HepG2 (cell line): ENCODE measurements around the gene SCAF11. TPM values are rescaled to one million over a fixed set of nuclear protein-coding genes. Genes with fewer than 3 reads are reported as not detected.
A peak's percentile ranks its signal among the peaks of the same experiment; 100 is the strongest.

Experiments
- ARNTL ChIP-seq: sonication (generic); formaldehyde crosslinking; IDR thresholded peaks from 2 replicates; pipeline ENCODE4 v1.4.0; 2020; ENCODE audit warnings: mild to moderate bottlenecking, missing genetic modification reagents
- ATAD3A ChIP-seq: sonication (generic); formaldehyde crosslinking; IDR thresholded peaks from 2 replicates; pipeline ENCODE4 v1.4.0; 2020; ENCODE audit warnings: missing genetic modification reagents
- BORCS8-MEF2B ChIP-seq: sonication (generic); formaldehyde crosslinking; IDR thresholded peaks from 2 replicates; pipeline ENCODE4 v1.8.0; 2022; ENCODE audit warnings: mild to moderate bottlenecking, missing genetic modification reagents
- JARID2 ChIP-seq: sonication (generic); formaldehyde crosslinking; IDR thresholded peaks from 2 replicates; pipeline ENCODE4 v1.8.1; 2023; ENCODE audit warnings: missing genetic modification reagents, inconsistent platforms; ENCODE audit not compliant: insufficient replicate concordance
- NPAS2 ChIP-seq: sonication (generic); formaldehyde crosslinking; IDR thresholded peaks from 2 replicates; pipeline ENCODE4 v1.8.0; 2022; ENCODE audit warnings: mild to moderate bottlenecking, missing genetic modification reagents, borderline replicate concordance
- PCBP1 ChIP-seq: fragments of 200-400 bp; formaldehyde crosslinking; IDR thresholded peaks from 2 replicates; pipeline ENCODE4 v1.6.1; 2017; ENCODE audit warnings: mild to moderate bottlenecking, low read depth, low read length, borderline replicate concordance
- POGZ ChIP-seq: sonication (generic); formaldehyde crosslinking; IDR thresholded peaks from 2 replicates; pipeline ENCODE4 v1.4.0; 2020; ENCODE audit warnings: mild to moderate bottlenecking, missing genetic modification reagents
- RBM39 ChIP-seq: fragments of 200-400 bp; formaldehyde crosslinking; IDR thresholded peaks from one replicate; pipeline ENCODE4 v1.6.1; 2018; ENCODE audit warnings: antibody characterized with exemption, mild to moderate bottlenecking, low read depth, low read length; ENCODE audit not compliant: poor library complexity, severe bottlenecking
- REL ChIP-seq: sonication (generic); formaldehyde crosslinking; conservative IDR thresholded peaks from 2 replicates; pipeline ENCODE4 v1.8.0; 2022; ENCODE audit warnings: mild to moderate bottlenecking, missing genetic modification reagents, moderate library complexity
- SNAI1 ChIP-seq: sonication (generic); formaldehyde crosslinking; IDR thresholded peaks from 2 replicates; pipeline ENCODE4 v1.5.0; 2020; ENCODE audit warnings: mild to moderate bottlenecking, missing genetic modification reagents, borderline replicate concordance
- TBX3 ChIP-seq: fragments of 450-650 bp; IDR thresholded peaks from 2 replicates; pipeline ENCODE4 v1.6.1; 2017; ENCODE audit warnings: antibody characterized with exemption, mild to moderate bottlenecking, inconsistent platforms, borderline replicate concordance
- TCF7L2 ChIP-seq: IDR thresholded peaks from 2 replicates; pipeline ENCODE4 v1.6.1; 2011; ENCODE audit warnings: mild to moderate bottlenecking, low read depth, low read length, moderate library complexity
- TRIM24 ChIP-seq: sonication (generic); formaldehyde crosslinking; IDR thresholded peaks from 2 replicates; pipeline ENCODE4 v1.8.0; 2022; ENCODE audit warnings: mild to moderate bottlenecking, missing genetic modification reagents
- ZBTB7B ChIP-seq: sonication (generic); formaldehyde crosslinking; IDR thresholded peaks from 2 replicates; pipeline ENCODE4 v1.4.0; 2020; ENCODE audit warnings: missing genetic modification reagents
- ZNF333 ChIP-seq: sonication (generic); formaldehyde crosslinking; IDR thresholded peaks from 2 replicates; pipeline ENCODE4 v1.4.0; 2020; ENCODE audit warnings: mild to moderate bottlenecking, missing genetic modification reagents, borderline replicate concordance
- ZNF335 ChIP-seq: sonication (generic); formaldehyde crosslinking; IDR thresholded peaks from 2 replicates; pipeline ENCODE4 v1.4.0; 2020; ENCODE audit warnings: missing genetic modification reagents
- ZNF569 ChIP-seq: sonication (generic); formaldehyde crosslinking; IDR thresholded peaks from 2 replicates; pipeline ENCODE4 v1.5.0; 2020; ENCODE audit warnings: mild to moderate bottlenecking, missing genetic modification reagents, moderate library complexity, borderline replicate concordance
- ZNF577 ChIP-seq: sonication (generic); formaldehyde crosslinking; IDR thresholded peaks from 2 replicates; pipeline ENCODE4 v1.4.0; 2020; ENCODE audit warnings: mild to moderate bottlenecking, low read depth, missing genetic modification reagents, borderline replicate concordance
- ZNF747 ChIP-seq: sonication (generic); formaldehyde crosslinking; IDR thresholded peaks from 2 replicates; pipeline ENCODE4 v1.8.1; 2023; ENCODE audit warnings: missing genetic modification reagents, mild to moderate bottlenecking, borderline replicate concordance
- polyA plus RNA-seq, 8 experiments: library from polyadenylated mRNA; depleted of rRNA in 3 of 8; stranded (reverse) in 7 of 8; unstranded in 1 of 8; fragments of >200 nt; fragmentation: Illumina TruSeq in 4 of 8; extraction: Trizol in 4 of 8; gene quantifications; 2 replicates each; pipeline versions ENCODE4 v1.2.1 to v1.2.3, GENCODE V29; 2011 to 2016; ENCODE audit warnings: low read depth in 4 of 8, missing spikeins in 1 of 8, mixed read lengths in 1 of 8; ENCODE audit not compliant: insufficient read depth in 1 of 8
- total RNA-seq, 5 experiments: library from RNA; depleted of rRNA; stranded (reverse); fragments of >200 nt; fragmentation: Illumina TruSeq; extraction: Trizol; gene quantifications; 2 replicates each; pipeline ENCODE4 v1.2.3, GENCODE V29; 2016; ENCODE audit warnings: low read depth in 1 of 5
- TF ChIP-seq, protein P1 (sequence below): sonication (generic); formaldehyde crosslinking; IDR thresholded peaks from 2 replicates; pipeline ENCODE4 v1.8.1; 2022; ENCODE audit warnings: mild to moderate bottlenecking, missing genetic modification reagents
- TF ChIP-seq, protein P2 (sequence below): sonication (generic); formaldehyde crosslinking; IDR thresholded peaks from 2 replicates; pipeline ENCODE4 v1.8.1; 2023; ENCODE audit warnings: mild to moderate bottlenecking, missing genetic modification reagents
- TF ChIP-seq, protein P3 (sequence below): IDR thresholded peaks from 2 replicates; pipeline ENCODE4 v1.6.1; 2018; ENCODE audit warnings: missing genetic modification reagents, mild to moderate bottlenecking, missing compliant biosample characterization
- TF ChIP-seq, protein P4 (sequence below): sonication (generic); formaldehyde crosslinking; IDR thresholded peaks from 2 replicates; pipeline ENCODE4 v1.4.0; 2020; ENCODE audit warnings: missing genetic modification reagents

SCAF11 gene
- total and polyA plus RNA-seq, 2 of the 13 experiments (the other 11 are each of a cell fraction or from before 2014, with no cell fraction given): 26.9 to 38.3 TPM

DNA sequence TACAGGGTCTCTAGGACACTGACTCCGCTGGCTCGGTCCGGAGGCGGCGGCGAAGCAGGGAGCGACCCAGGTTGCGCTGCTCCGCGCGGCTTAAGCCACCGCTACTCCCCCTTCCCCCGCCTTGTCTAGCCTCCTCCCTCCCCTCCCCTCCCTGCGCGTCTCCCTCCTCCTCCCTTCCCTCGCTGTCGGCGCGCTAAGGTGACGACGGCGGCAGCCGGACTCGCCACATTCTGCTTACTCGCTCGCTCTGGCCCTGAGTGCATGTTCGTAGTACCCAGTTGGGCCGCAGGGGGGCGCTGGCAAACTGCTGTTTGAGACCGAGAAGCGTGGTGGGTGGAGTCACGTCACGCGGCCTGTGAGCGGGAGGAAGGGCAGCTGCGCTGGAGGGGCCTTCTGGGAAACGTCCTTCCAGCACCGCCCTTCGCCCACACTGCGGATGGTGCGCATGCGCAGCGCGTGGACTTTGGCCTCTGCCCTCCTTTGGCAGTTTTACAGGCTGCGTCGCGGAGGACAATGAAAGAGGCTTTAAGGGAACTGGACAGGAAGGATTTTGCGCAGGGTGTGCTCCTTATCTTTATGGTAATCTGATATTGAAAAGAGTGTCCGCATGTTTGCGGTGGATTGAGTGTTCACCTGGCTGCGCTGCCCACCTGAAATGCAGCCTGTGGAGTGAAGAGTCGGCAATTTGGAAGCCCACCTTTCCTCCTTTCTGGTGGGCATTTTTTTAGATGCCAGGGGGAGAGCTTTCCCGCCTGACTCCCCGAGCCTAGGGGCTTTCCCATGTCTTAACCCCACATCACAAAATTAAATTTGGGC is at the start of gene SCAF11 (continued):
- TF ChIP-seq ZNF747 (CRISPR knock-in tag) (peak; percentile 97), ZNF577 (CRISPR knock-in tag) (peak; percentile 86; the same call in 1 of the 2 replicates), REL (CRISPR knock-in tag) (0 out of 2 replicates have a peak, but pooled peaks have one; percentile 45), ATAD3A (CRISPR knock-in tag) (no peak; the same call in 1 of the 2 replicates), TCF7L2 (no peak), NPAS2 (CRISPR knock-in tag) (peak; percentile 86; the same call in 1 of the 2 replicates), SNAI1 (CRISPR knock-in tag) (peak; percentile 86; the same call in 1 of the 2 replicates), ARNTL (CRISPR knock-in tag) (peak; percentile 100), TBX3 (peak; percentile 22; the same call in 1 of the 2 replicates), JARID2 (CRISPR knock-in tag) (no peak), TRIM24 (no peak), ZBTB7B (peak; percentile 78; the same call in 1 of the 2 replicates), RBM39 (no peak), PCBP1 (peak; percentile 84), POGZ (CRISPR knock-in tag) (peak; percentile 98), ZNF569 (CRISPR knock-in tag) (no peak), BORCS8-MEF2B (CRISPR knock-in tag) (peak; percentile 62; the same call in 1 of the 2 replicates), ZNF333 (CRISPR knock-in tag) (peak; percentile 94), ZNF335 (peak; percentile 48; the same call in 1 of the 2 replicates)
- TF ChIP-seq, protein P1, sequence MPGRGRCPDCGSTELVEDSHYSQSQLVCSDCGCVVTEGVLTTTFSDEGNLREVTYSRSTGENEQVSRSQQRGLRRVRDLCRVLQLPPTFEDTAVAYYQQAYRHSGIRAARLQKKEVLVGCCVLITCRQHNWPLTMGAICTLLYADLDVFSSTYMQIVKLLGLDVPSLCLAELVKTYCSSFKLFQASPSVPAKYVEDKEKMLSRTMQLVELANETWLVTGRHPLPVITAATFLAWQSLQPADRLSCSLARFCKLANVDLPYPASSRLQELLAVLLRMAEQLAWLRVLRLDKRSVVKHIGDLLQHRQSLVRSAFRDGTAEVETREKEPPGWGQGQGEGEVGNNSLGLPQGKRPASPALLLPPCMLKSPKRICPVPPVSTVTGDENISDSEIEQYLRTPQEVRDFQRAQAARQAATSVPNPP: peak; percentile 84; the same call in 1 of the 2 replicates
- TF ChIP-seq, protein P2, sequence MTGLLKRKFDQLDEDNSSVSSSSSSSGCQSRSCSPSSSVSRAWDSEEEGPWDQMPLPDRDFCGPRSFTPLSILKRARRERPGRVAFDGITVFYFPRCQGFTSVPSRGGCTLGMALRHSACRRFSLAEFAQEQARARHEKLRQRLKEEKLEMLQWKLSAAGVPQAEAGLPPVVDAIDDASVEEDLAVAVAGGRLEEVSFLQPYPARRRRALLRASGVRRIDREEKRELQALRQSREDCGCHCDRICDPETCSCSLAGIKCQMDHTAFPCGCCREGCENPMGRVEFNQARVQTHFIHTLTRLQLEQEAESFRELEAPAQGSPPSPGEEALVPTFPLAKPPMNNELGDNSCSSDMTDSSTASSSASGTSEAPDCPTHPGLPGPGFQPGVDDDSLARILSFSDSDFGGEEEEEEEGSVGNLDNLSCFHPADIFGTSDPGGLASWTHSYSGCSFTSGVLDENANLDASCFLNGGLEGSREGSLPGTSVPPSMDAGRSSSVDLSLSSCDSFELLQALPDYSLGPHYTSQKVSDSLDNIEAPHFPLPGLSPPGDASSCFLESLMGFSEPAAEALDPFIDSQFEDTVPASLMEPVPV (CRISPR knock-in tag): peak; percentile 96
- TF ChIP-seq, protein P3, sequence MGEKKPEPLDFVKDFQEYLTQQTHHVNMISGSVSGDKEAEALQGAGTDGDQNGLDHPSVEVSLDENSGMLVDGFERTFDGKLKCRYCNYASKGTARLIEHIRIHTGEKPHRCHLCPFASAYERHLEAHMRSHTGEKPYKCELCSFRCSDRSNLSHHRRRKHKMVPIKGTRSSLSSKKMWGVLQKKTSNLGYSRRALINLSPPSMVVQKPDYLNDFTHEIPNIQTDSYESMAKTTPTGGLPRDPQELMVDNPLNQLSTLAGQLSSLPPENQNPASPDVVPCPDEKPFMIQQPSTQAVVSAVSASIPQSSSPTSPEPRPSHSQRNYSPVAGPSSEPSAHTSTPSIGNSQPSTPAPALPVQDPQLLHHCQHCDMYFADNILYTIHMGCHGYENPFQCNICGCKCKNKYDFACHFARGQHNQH (CRISPR knock-in tag): peak; percentile 89
- TF ChIP-seq, protein P4, sequence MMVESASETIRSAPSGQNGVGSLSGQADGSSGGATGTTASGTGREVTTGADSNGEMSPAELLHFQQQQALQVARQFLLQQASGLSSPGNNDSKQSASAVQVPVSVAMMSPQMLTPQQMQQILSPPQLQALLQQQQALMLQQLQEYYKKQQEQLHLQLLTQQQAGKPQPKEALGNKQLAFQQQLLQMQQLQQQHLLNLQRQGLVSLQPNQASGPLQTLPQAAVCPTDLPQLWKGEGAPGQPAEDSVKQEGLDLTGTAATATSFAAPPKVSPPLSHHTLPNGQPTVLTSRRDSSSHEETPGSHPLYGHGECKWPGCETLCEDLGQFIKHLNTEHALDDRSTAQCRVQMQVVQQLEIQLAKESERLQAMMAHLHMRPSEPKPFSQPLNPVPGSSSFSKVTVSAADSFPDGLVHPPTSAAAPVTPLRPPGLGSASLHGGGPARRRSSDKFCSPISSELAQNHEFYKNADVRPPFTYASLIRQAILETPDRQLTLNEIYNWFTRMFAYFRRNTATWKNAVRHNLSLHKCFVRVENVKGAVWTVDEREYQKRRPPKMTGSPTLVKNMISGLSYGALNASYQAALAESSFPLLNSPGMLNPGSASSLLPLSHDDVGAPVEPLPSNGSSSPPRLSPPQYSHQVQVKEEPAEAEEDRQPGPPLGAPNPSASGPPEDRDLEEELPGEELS (CRISPR knock-in tag): peak; percentile 78
